Activated naive CD8-positive, alpha-beta T cell (primary cell): ENCODE data around the gene TMEM91.
A peak's percentile ranks its signal among the peaks of the same experiment; 100 is the strongest.

Source experiments
- H3K27ac Mint-ChIP-seq: one replicate; pipeline ENCODE4 v1.8.0; 2021; ENCODE audit warnings: mixed read lengths
- H3K27me3 Mint-ChIP-seq: one replicate; pipeline ENCODE4 v1.8.0; 2021; ENCODE audit warnings: mixed read lengths
- H3K36me3 Mint-ChIP-seq: one replicate; pipeline ENCODE4 v1.8.0; 2021; ENCODE audit warnings: mixed read lengths
- H3K4me1 Mint-ChIP-seq: one replicate; pipeline ENCODE4 v1.8.0; 2021; ENCODE audit warnings: low read depth, mixed read lengths
- H3K4me3 Mint-ChIP-seq: one replicate; pipeline ENCODE4 v1.8.0; 2021; ENCODE audit warnings: mild to moderate bottlenecking, mixed read lengths
- H3K9me3 Mint-ChIP-seq: one replicate; pipeline ENCODE4 v1.8.0; 2021; ENCODE audit warnings: low read depth, mixed read lengths

The TMEM91 gene

GRCh38 chr19:41409288-41409687, 33.0 kb downstream of the TMEM91 start:
- Mint-ChIP-seq H3K27me3 (no peaks in the 10 kb centered on the region), H3K36me3 (peaks cover 2% of the 10 kb centered on the region), H3K27ac (no peak overlapping the region)

GRCh38 chr19:41410336-41411054, 34.2 kb downstream of the TMEM91 start:
- Mint-ChIP-seq H3K27me3 (no peaks in the 10 kb centered on the region), H3K4me1 (peaks cover 11% of the 10 kb centered on the region), H3K36me3 (peaks cover 2% of the 10 kb centered on the region), H3K4me3 (no peak overlapping the region), H3K9me3 (no peaks in the 10 kb centered on the region), H3K27ac (no peak overlapping the region)

More at GRCh38 chr19:41409288-41409687, 33.0 kb downstream of the TMEM91 start:
- H3K4me3 Mint-ChIP-seq, result no peak overlapping the region
- no peaks in the 10 kb centered on the region for H3K9me3 Mint-ChIP-seq
- H3K4me1 Mint-ChIP-seq, result peaks cover 14% of the 10 kb centered on the region

GRCh38 chr19:41411100-41411967, 35.0 kb downstream of the TMEM91 start:
- H3K36me3 Mint-ChIP-seq, result peaks cover 2% of the 10 kb centered on the region

DNA sequence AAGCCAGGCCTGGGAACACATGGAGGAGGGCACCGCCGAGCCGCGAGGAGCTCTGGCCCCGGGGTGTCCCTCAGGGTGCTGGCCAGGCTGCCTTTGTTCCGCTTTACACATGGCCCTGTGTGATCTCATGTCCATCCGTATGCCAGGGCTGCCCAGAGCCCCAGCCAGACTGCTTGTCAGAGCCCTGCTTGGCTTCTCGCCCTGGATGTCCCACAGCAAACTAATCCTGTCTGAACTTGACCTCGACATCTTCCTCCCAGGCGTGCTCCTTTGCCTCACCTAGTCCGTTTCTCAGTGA, 35.6 kb downstream of the TMEM91 start:
- H3K36me3 Mint-ChIP-seq, result peaks cover 2% of the 10 kb centered on the region
- H3K27ac Mint-ChIP-seq, result no peak overlapping the region

More at GRCh38 chr19:41411100-41411967, 35.0 kb downstream of the TMEM91 start:
- no peak overlapping the region for H3K4me3 Mint-ChIP-seq
- peaks cover 11% of the 10 kb centered on the region for H3K4me1 Mint-ChIP-seq
- H3K27ac Mint-ChIP-seq, result no peak overlapping the region
- no peaks in the 10 kb centered on the region for H3K9me3 Mint-ChIP-seq
- no peaks in the 10 kb centered on the region for H3K27me3 Mint-ChIP-seq

GRCh38 chr19:41412953-41413352, 36.6 kb downstream of the TMEM91 start:
- peaks cover 2% of the 10 kb centered on the region for H3K36me3 Mint-ChIP-seq
- H3K27me3 Mint-ChIP-seq, result no peaks in the 10 kb centered on the region
- H3K9me3 Mint-ChIP-seq, result no peaks in the 10 kb centered on the region
- H3K27ac Mint-ChIP-seq, result no peak overlapping the region
- H3K4me1 Mint-ChIP-seq, result peaks cover 9% of the 10 kb centered on the region
- no peak overlapping the region for H3K4me3 Mint-ChIP-seq

More for the DNA sequence above, 35.6 kb downstream of the TMEM91 start:
- H3K9me3 Mint-ChIP-seq, result no peaks in the 10 kb centered on the region
- H3K27me3 Mint-ChIP-seq, result no peaks in the 10 kb centered on the region
- peaks cover 11% of the 10 kb centered on the region for H3K4me1 Mint-ChIP-seq
- no peak overlapping the region for H3K4me3 Mint-ChIP-seq

GRCh38 chr19:41413947-41414346, 37.6 kb downstream of the TMEM91 start:
- no peaks in the 10 kb centered on the region for H3K27me3 Mint-ChIP-seq
- peaks cover 2% of the 10 kb centered on the region for H3K36me3 Mint-ChIP-seq
- no peak overlapping the region for H3K4me3 Mint-ChIP-seq
- no peaks in the 10 kb centered on the region for H3K9me3 Mint-ChIP-seq
- H3K4me1 Mint-ChIP-seq, result peaks cover 9% of the 10 kb centered on the region
- H3K27ac Mint-ChIP-seq, result no peak overlapping the region

- Mint-ChIP-seq H3K27ac (no peak overlapping the region), H3K9me3 (no peaks in the 10 kb centered on the region), H3K36me3 (peaks cover 2% of the 10 kb centered on the region), H3K4me1 (peaks cover 6% of the 10 kb centered on the region), H3K4me3 (no peak overlapping the region), H3K27me3 (no peaks in the 10 kb centered on the region)
Measured at GRCh38 chr19:41414461-41414860, 38.1 kb downstream of the TMEM91 start.

DNA sequence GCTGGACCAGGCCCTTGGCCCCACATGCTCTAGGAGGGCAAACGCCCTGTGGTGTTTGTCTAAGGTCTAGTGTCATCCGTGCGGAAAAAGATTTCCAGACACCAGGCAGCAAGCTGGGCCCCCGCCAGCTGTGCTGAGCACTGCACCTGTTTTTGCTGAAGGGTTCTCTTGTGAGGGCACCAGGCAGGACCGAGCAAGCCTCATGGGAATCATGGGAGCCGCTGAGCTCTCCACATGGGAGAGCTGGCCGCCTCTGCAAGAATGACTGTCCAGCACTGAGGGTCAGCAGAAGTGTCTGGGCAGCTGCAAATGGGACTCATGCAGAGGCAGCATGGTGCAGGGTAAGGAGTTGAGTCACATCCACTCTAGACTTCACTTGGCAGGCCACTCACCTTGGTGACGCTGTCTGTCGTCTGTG, 38.8 kb downstream of the TMEM91 start:
- Mint-ChIP-seq H3K4me1 (peaks cover under 1% of the 10 kb centered on the region), H3K36me3 (peaks cover 2% of the 10 kb centered on the region), H3K27ac (no peak overlapping the region), H3K27me3 (no peaks in the 10 kb centered on the region), H3K4me3 (no peak overlapping the region), H3K9me3 (no peaks in the 10 kb centered on the region)

DNA sequence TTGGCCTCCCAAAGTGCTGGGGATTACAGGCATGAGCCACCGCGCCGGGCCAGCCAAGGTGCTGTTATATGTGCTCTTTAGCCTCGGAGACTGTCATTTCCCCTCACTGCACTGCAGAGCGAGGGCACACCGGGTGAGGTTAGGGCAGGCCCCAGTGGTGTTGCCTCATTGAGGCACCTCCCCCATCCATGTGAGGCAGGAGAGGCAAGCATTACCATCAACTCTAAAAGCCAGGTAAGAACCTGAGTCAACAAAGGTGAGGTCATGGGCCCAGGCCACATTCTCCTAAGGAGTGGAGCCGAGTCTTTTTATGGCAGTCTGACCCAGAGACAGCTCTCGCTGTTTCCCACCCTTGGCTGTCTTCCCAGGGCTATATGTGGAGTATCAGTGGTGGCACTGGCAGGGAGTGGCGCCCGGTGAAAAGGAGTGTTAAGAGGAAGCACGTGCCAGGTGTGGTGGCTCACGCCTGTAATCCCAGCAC, 39.9 kb downstream of the TMEM91 start:
- Mint-ChIP-seq H3K27me3 (no peaks in the 10 kb centered on the region), H3K27ac (no peak overlapping the region), H3K4me1 (no peaks in the 10 kb centered on the region)

DNA sequence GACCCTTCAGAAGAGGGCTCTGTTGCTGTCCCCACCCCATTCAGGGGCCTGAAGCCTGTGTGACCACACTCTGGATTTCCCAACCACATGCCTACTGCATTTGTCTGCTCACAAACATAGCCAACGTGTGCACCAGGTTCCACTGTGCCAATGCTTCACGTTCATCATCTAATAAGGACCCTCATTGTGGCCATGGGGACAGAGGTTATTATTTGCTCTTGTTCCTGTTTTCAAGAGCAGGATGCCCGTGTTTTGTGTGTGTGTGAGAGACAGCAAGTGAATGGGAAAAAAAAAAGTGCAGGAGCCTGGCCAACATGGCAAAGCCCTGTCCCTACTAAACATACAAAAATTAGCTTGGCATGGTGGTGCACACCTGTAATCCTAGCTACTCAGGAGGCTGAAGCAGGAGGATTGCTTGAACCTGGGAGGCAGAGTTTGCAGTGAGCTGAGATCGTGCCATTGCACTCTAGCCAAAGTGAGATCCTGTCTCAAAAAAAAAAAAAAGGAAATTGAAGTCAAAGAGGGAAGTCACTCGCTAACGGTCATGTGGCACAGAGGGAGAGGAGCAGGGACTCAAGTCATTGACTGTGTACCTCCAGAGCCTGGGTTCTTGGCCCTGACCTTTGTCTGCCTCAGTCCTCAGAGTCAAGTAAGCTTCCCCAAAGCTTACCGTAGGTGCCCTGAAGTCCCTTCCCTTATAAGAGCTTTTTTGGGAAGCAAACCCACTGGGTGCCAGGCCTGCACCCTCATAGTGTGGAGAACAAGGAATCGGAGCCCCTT, 44.0 kb downstream of the TMEM91 start:
- Mint-ChIP-seq H3K27ac (peak overlapping the region; percentile 22), H3K36me3 (no peaks in the 10 kb centered on the region), H3K4me3 (no peak overlapping the region), H3K27me3 (no peaks in the 10 kb centered on the region), H3K9me3 (no peaks in the 10 kb centered on the region), H3K4me1 (no peaks in the 10 kb centered on the region)

More for the DNA sequence above, 39.9 kb downstream of the TMEM91 start:
- Mint-ChIP-seq H3K9me3 (no peaks in the 10 kb centered on the region), H3K4me3 (no peak overlapping the region), H3K36me3 (peaks cover 2% of the 10 kb centered on the region)

- H3K36me3 Mint-ChIP-seq, result no peaks in the 10 kb centered on the region
- peaks cover 2% of the 10 kb centered on the region for H3K4me1 Mint-ChIP-seq
- no peak overlapping the region for H3K4me3 Mint-ChIP-seq
- H3K27me3 Mint-ChIP-seq, result no peaks in the 10 kb centered on the region
- no peak overlapping the region for H3K27ac Mint-ChIP-seq
- no peaks in the 10 kb centered on the region for H3K9me3 Mint-ChIP-seq
Measured at GRCh38 chr19:41421314-41421713, 45.0 kb downstream of the TMEM91 start.

- Mint-ChIP-seq H3K9me3 (no peaks in the 10 kb centered on the region), H3K4me3 (no peak overlapping the region), H3K27me3 (no peaks in the 10 kb centered on the region), H3K4me1 (peaks cover 4% of the 10 kb centered on the region), H3K27ac (no peak overlapping the region), H3K36me3 (no peaks in the 10 kb centered on the region)
Measured at GRCh38 chr19:41421973-41422372, 45.6 kb downstream of the TMEM91 start.

GRCh38 chr19:41422456-41422855, 46.1 kb downstream of the TMEM91 start:
- H3K27ac Mint-ChIP-seq, result no peak overlapping the region
- no peak overlapping the region for H3K4me3 Mint-ChIP-seq
- peaks cover 6% of the 10 kb centered on the region for H3K4me1 Mint-ChIP-seq
- H3K36me3 Mint-ChIP-seq, result no peaks in the 10 kb centered on the region
- H3K27me3 Mint-ChIP-seq, result no peaks in the 10 kb centered on the region
- no peaks in the 10 kb centered on the region for H3K9me3 Mint-ChIP-seq

- no peaks in the 10 kb centered on the region for H3K9me3 Mint-ChIP-seq
- no peaks in the 10 kb centered on the region for H3K27me3 Mint-ChIP-seq
- H3K27ac Mint-ChIP-seq, result no peak overlapping the region
- peaks cover 11% of the 10 kb centered on the region for H3K4me1 Mint-ChIP-seq
- no peak overlapping the region for H3K4me3 Mint-ChIP-seq
- H3K36me3 Mint-ChIP-seq, result no peaks in the 10 kb centered on the region
Measured at GRCh38 chr19:41422955-41423354, 46.6 kb downstream of the TMEM91 start.
